OCI-LY1 (cell line): ENCODE measurements around the gene PLK1.

Experiments used
- H2AFZ ChIP-seq: fragments of 200-600 bp; sonication (generic), shearing (Covaris generic); 2 replicates; pipeline ENCODE4 v1.6.0; 2014; ENCODE audit warnings: antibody characterized with exemption, mild to moderate bottlenecking, low read length
- H3F3A ChIP-seq: fragments of 200-600 bp; sonication (generic), shearing (Covaris generic); 2 replicates; pipeline ENCODE4 v1.6.0; 2014; ENCODE audit warnings: mild to moderate bottlenecking, antibody characterized with exemption, low read length, moderate library complexity; ENCODE audit not compliant: insufficient read depth
- H3K27ac ChIP-seq: fragments of 200-600 bp; sonication (generic); 2 replicates; pipeline ENCODE4 v1.5.1; 2014; ENCODE audit warnings: low read length, mixed run types, mild to moderate bottlenecking, low read depth; ENCODE audit not compliant: poor library complexity, severe bottlenecking
- H3K27me3 ChIP-seq: fragments of 200-600 bp; sonication (generic); 2 replicates; pipeline ENCODE4 v1.6.0; 2014; ENCODE audit warnings: antibody characterized with exemption, mild to moderate bottlenecking, low read length, moderate library complexity; ENCODE audit not compliant: insufficient read depth
- H3K36me3 ChIP-seq: fragments of 200-600 bp; sonication (generic); 2 replicates; pipeline ENCODE4 v1.6.1; 2014; ENCODE audit warnings: mild to moderate bottlenecking, antibody characterized with exemption, low read length, moderate library complexity, mixed read lengths; ENCODE audit not compliant: insufficient read depth
- H3K4me1 ChIP-seq: fragments of 200-600 bp; sonication (generic); 2 replicates; pipeline ENCODE4 v1.5.1; 2014; ENCODE audit warnings: mild to moderate bottlenecking, low read length, moderate library complexity; ENCODE audit not compliant: insufficient read depth, severe bottlenecking
- H3K4me2 ChIP-seq: fragments of 200-600 bp; sonication (generic), shearing (Covaris generic); 2 replicates; pipeline ENCODE4 v1.6.1; 2014; ENCODE audit warnings: low read length
- H3K4me3 ChIP-seq: fragments of 200-600 bp; sonication (generic); 2 replicates; pipeline ENCODE4 v1.5.1; 2014; ENCODE audit warnings: low read length, low read depth, mild to moderate bottlenecking, mixed read lengths; ENCODE audit not compliant: poor library complexity, severe bottlenecking
- H3K79me2 ChIP-seq: fragments of 200-600 bp; shearing (Covaris generic); 2 replicates; pipeline ENCODE4 v1.6.1; 2016; ENCODE audit warnings: mixed run types, low read length, mixed read lengths; ENCODE audit not compliant: insufficient read depth
- H3K9ac ChIP-seq: fragments of 200-600 bp; sonication (generic), shearing (Covaris generic); 2 replicates; pipeline ENCODE4 v1.6.1; 2014; ENCODE audit warnings: mild to moderate bottlenecking, low read length, mixed read lengths
- H3K9me2 ChIP-seq: fragments of 200-600 bp; sonication (generic), shearing (Covaris generic); 2 replicates; pipeline ENCODE4 v1.6.1; 2014; ENCODE audit warnings: low read depth, mild to moderate bottlenecking, low read length, mixed read lengths
- H3K9me3 ChIP-seq: fragments of 200-600 bp; shearing (Covaris generic); 2 replicates; pipeline ENCODE4 v1.6.1; 2014; ENCODE audit warnings: low read length, mixed read lengths
- H4K20me1 ChIP-seq: fragments of 200-600 bp; sonication (generic), shearing (Covaris generic); 2 replicates; pipeline ENCODE4 v1.6.0; 2016; ENCODE audit warnings: mild to moderate bottlenecking, low read length; ENCODE audit not compliant: insufficient read depth
- EZH2 ChIP-seq: fragments of 200-600 bp; sonication (generic), shearing (Covaris generic); IDR thresholded peaks from 2 replicates; pipeline ENCODE4 v1.8.0; 2017; ENCODE audit warnings: borderline replicate concordance, mixed run types, mild to moderate bottlenecking, antibody characterized with exemption, low read length, moderate library complexity, mixed read lengths
- TF ChIP-seq, protein P1 (sequence below): fragments of 200-600 bp; sonication (generic), shearing (Covaris generic); IDR thresholded peaks from 2 replicates; pipeline ENCODE4 v1.5.1; 2017; ENCODE audit warnings: mild to moderate bottlenecking, antibody characterized with exemption, low read length, moderate library complexity, mixed read lengths

The PLK1 gene

DNA sequence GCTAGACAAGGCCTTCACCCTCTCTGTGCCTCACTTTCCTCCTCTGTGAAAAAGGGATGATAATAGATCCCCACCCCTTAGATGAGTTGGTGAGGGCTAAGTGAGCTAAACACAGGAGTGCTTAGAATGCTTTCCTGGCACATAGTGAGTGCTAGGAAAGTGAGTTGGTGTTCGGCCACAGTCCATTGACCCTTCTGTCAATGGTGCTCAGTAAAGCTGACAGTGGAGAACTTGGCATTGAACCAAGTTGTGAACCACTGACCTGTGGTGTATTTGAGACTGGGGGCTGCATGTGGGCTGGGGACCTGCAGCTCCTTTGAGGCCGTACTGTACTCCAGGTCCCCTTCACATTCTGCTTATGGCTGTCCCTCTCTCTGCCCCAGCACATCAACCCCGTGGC is 4.8 kb downstream of the PLK1 start:
- no peaks in the 10 kb centered on the region; the same call in 1 of the 2 replicates for H3F3A ChIP-seq
- no peak overlapping the region for H3K9ac ChIP-seq

GRCh38 chr16:23687034-23687808 is 8.5 kb downstream of the PLK1 start:
- Histone ChIP-seq H3K27me3 (no peaks in the 10 kb centered on the region), H3K36me3 (peaks cover 100% of the 10 kb centered on the region), H3K4me2 (no peak overlapping the region), H3K79me2 (peaks cover under 1% of the 10 kb centered on the region; the same call in 1 of the 2 replicates), H2AFZ (no peak overlapping the region), H3F3A (peaks cover 3% of the 10 kb centered on the region; the same call in 1 of the 2 replicates), H3K27ac (no peak overlapping the region), H3K9me2 (no peaks in the 10 kb centered on the region), H3K9me3 (no peaks in the 10 kb centered on the region), H4K20me1 (no peaks in the 10 kb centered on the region), H3K4me1 (no peaks in the 10 kb centered on the region), H3K4me3 (no peak overlapping the region), H3K9ac (no peak overlapping the region)
- TF ChIP-seq EZH2 = no peak
- TF ChIP-seq, protein P1, sequence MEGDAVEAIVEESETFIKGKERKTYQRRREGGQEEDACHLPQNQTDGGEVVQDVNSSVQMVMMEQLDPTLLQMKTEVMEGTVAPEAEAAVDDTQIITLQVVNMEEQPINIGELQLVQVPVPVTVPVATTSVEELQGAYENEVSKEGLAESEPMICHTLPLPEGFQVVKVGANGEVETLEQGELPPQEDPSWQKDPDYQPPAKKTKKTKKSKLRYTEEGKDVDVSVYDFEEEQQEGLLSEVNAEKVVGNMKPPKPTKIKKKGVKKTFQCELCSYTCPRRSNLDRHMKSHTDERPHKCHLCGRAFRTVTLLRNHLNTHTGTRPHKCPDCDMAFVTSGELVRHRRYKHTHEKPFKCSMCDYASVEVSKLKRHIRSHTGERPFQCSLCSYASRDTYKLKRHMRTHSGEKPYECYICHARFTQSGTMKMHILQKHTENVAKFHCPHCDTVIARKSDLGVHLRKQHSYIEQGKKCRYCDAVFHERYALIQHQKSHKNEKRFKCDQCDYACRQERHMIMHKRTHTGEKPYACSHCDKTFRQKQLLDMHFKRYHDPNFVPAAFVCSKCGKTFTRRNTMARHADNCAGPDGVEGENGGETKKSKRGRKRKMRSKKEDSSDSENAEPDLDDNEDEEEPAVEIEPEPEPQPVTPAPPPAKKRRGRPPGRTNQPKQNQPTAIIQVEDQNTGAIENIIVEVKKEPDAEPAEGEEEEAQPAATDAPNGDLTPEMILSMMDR = no peak

More for the DNA sequence above, 4.8 kb downstream of the PLK1 start:
- no peaks in the 10 kb centered on the region for H4K20me1 ChIP-seq
- peaks cover 91% of the 10 kb centered on the region for H3K36me3 ChIP-seq
- no peaks in the 10 kb centered on the region for H3K9me2 ChIP-seq
- H3K27ac ChIP-seq = no peak overlapping the region
- no peak overlapping the region for H3K4me3 ChIP-seq
- H3K9me3 ChIP-seq = no peaks in the 10 kb centered on the region
- peaks cover 19% of the 10 kb centered on the region for H3K4me1 ChIP-seq
- H3K27me3 ChIP-seq = no peaks in the 10 kb centered on the region
- H3K4me2 ChIP-seq = no peak overlapping the region
- no peak overlapping the region for H2AFZ ChIP-seq
- H3K79me2 ChIP-seq = peaks cover 29% of the 10 kb centered on the region
- no peak for TF ChIP-seq EZH2
- TF ChIP-seq, protein P1 = no peak

DNA sequence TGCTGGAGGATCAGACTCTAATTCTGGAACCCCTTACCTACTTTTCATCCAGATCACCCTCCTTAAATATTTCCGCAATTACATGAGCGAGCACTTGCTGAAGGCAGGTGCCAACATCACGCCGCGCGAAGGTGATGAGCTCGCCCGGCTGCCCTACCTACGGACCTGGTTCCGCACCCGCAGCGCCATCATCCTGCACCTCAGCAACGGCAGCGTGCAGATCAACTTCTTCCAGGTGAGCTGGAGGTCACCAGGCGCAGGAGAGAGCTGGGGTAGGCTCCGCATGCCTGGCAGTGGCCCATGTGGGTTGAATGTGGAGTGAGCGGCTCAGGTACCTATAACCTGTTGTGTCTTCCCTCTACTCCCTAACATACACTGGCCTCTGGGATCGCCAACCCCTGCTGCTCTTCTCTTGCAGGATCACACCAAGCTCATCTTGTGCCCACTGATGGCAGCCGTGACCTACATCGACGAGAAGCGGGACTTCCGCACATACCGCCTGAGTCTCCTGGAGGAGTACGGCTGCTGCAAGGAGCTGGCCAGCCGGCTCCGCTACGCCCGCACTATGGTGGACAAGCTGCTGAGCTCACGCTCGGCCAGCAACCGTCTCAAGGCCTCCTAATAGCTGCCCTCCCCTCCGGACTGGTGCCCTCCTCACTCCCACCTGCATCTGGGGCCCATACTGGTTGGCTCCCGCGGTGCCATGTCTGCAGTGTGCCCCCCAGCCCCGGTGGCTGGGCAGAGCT is 10.9 kb downstream of the PLK1 start:
- H3K27me3 ChIP-seq = no peaks in the 10 kb centered on the region
- no peak for TF ChIP-seq EZH2
- TF ChIP-seq, protein P1 = no peak
- peaks cover 3% of the 10 kb centered on the region; the same call in 1 of the 2 replicates for H3F3A ChIP-seq
- H3K27ac ChIP-seq = no peak overlapping the region
- H3K4me2 ChIP-seq = no peak overlapping the region
- H2AFZ ChIP-seq = no peak overlapping the region
- H3K4me3 ChIP-seq = no peak overlapping the region
- no peaks in the 10 kb centered on the region for H4K20me1 ChIP-seq
- no peaks in the 10 kb centered on the region for H3K79me2 ChIP-seq
- peaks cover 77% of the 10 kb centered on the region for H3K36me3 ChIP-seq
- H3K9ac ChIP-seq = no peak overlapping the region
- no peaks in the 10 kb centered on the region for H3K9me3 ChIP-seq
- H3K9me2 ChIP-seq = no peaks in the 10 kb centered on the region
- peaks cover 7% of the 10 kb centered on the region for H3K4me1 ChIP-seq
